GM12892 (cell line): Measurements from ENCODE around the gene TSHZ3.

Source experiments
- POLR2A ChIP-seq: IDR thresholded peaks from 2 replicates; pipeline ENCODE4 v1.6.1; 2011; ENCODE audit warnings: low read depth, low read length, control low read depth
- POLR2AphosphoS5 ChIP-seq: IDR thresholded peaks from 2 replicates; pipeline ENCODE4 v1.6.1; 2011; ENCODE audit warnings: low read depth, low read length, control low read depth

GRCh38 chr19:31391518-31391917 is 42.3 kb upstream of the TSHZ3 start:
- no peak for TF ChIP-seq POLR2A
- no peak for TF ChIP-seq POLR2AphosphoS5
